ENCODE measurements around the gene TET1. TPM values are rescaled to one million over a fixed set of nuclear protein-coding genes. Genes with fewer than 3 reads are reported as not detected.
A peak's percentile ranks its signal among the peaks of the same experiment; 100 is the strongest.

TET1 gene
- total and polyA plus RNA-seq, 9 of the 15 experiments (the other 6 are each of a cell fraction or from before 2014, with no cell fraction given): 2.6 to 21.3 (median 11.6) TPM

DNA sequence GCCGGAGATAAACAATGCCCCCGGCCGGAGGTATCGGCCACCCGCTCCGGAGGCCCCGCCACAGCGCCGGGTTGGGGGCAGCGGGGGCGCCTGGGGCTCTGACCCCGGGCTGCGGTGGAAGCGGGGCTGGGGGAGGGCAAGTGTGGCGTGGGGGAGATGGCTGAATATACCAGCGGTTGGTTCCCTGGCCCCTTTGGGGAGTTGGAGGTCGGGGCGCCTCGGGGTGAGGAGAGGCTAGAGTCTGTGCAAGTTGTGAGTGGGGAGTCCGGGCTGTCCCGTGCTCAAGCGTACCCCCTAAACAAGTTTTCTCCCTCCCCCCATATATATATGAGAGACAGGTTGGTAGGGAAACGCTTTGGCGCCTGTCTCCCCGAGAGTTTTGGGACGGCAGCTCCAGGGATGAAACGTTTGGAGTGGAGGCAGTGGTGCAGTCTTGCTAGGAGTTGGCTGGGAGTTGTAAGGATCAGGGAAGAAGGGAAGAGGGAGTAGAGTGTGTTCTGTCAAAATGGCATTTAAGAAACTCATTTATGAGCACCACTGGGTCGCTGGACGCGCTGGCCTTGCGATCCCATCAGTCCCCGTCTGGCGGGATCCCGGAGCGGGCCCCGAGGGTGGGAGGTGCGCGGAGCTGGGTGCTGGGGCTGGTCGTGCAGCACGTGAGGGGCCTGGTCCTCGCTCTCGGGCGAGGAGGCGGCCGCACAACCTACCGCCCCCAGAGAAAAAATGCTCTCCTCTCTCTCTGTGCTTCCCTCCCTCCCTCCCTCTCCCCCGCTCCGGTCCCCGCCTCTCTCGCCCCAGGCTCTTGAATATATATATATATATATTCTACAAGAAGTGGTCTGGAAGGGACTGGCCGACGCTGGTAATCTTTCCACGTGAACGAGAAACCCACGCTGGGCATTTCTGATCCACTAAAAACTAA lies 1.1 kb downstream of the TET1 start:
- in situ Hi-C loops (cut with MboI): no loop called here
- no TSS peak for BruUV-seq (replicated peaks)
- Histone ChIP-seq H4K20me1 (replicated peaks; ENCODE audit: control insufficient read depth, insufficient read depth, low read length) (no peaks in the 10 kb centered on the region), H3K9ac (ENCODE audit: insufficient read depth in 1 of 2, low read depth in 2 of 2, low read length in 2 of 2) (peak overlapping the region; percentile 90 to 96), H3K4me1 (replicated peaks in 1 of 2; ENCODE audit: control insufficient read depth in 2 of 2, insufficient read depth in 2 of 2, low read length in 2 of 2) (peaks cover 22 to 26% of the 10 kb centered on the region in 2 experiments), H3K9me1 (ENCODE audit: control insufficient read depth, insufficient read depth, low read length) (no peaks in the 10 kb centered on the region), H2AFZ (ENCODE audit: low read depth, low read length) (peak overlapping the region; percentile 86), H3K4me2 (ENCODE audit: insufficient read depth, low read length) (peak overlapping the region; percentile 99), H3K27me3 (ENCODE audit: control insufficient read depth in 2 of 2, insufficient read depth in 2 of 2, low read length in 2 of 2) (no peaks in the 10 kb centered on the region), H3K4me3 (peak overlapping the region; percentile 88), H3K36me3 (ENCODE audit: control insufficient read depth, insufficient read depth, low read length) (peaks cover 6% of the 10 kb centered on the region; the same call in 2 of the 3 replicates), H3K79me2 (ENCODE audit: control insufficient read depth, insufficient read depth, low read length) (peaks cover 60% of the 10 kb centered on the region), H3K27ac (ENCODE audit: extremely low read depth, low read depth, low read length) (peak overlapping the region; percentile 95), H3K9me3 (replicated peaks; ENCODE audit: control insufficient read depth, insufficient read depth, low read depth, low read length) (no peaks in the 10 kb centered on the region)
- no peak for FAIRE-seq
- ATAC-seq: peak; percentile 76
- POLR2A ChIA-PET: interaction anchor here (0.8 to 3.4 kb wide), 9 partner anchors 13 to 139 kb away, joined by 3 to 25 read pairs (median 4); partner anchors contain the start of gene SLC25A16
- CTCF ChIA-PET (ENCODE audit: low intra/inter-chr PET ratio): no interaction called here
- WGBS (ENCODE audit: insufficient coverage, low coverage, missing lambda C conversion rate): 1% methylated on average over 49 of the region's 55 CpGs
- DNase-seq (ENCODE audit: extremely low read depth in 1 of 4, low spot score in 3 of 4): peak; percentile 82 to 86 (median 84)
- intact Hi-C loops (cut with micrococcal nuclease): loop anchor here (1.0 to 5.0 kb wide), 2 partner anchors 39 to 154 kb away; partner anchors contain the start of gene RUFY2
- TF ChIP-seq ETS2 (tag; IDR thresholded peaks at IDR 0.05; ENCODE audit: borderline replicate concordance, poor library complexity, severe bottlenecking) (no peak), ZNF764 (CRISPR knock-in tag; IDR thresholded peaks at IDR 0.05; ENCODE audit: low read depth) (no peak), KDM5B (IDR thresholded peaks at IDR 0.05; ENCODE audit: insufficient replicate concordance, low read depth, low read length) (peak; percentile 14), ZNF263 (CRISPR knock-in tag; IDR thresholded peaks at IDR 0.05; ENCODE audit: borderline replicate concordance) (no peak), RFX1 (IDR thresholded peaks at IDR 0.05) (no peak), CBX3 (IDR thresholded peaks at IDR 0.05; ENCODE audit: borderline replicate concordance in 1 of 2, low read length in 2 of 2) (no peak), NFRKB (IDR thresholded peaks at IDR 0.05; ENCODE audit: low read depth) (peak; percentile 9; the same call in 1 of the 2 replicates), BHLHE40 (IDR thresholded peaks at IDR 0.05; ENCODE audit: low read length) (peak; percentile 96), YBX1 (IDR thresholded peaks at IDR 0.05) (no peak), ZKSCAN8 (CRISPR knock-in tag; IDR thresholded peaks at IDR 0.05) (no peak), TAF9B (IDR thresholded peaks at IDR 0.05; ENCODE audit: partially characterized antibody) (no peak), CXXC5 (CRISPR knock-in tag; IDR thresholded peaks at IDR 0.05) (peak; percentile 72), PHF8 (IDR thresholded peaks at IDR 0.05; ENCODE audit: borderline replicate concordance, low read length) (peak; percentile 3; the same call in 1 of the 2 replicates)
- TF ChIP-seq, protein P1, sequence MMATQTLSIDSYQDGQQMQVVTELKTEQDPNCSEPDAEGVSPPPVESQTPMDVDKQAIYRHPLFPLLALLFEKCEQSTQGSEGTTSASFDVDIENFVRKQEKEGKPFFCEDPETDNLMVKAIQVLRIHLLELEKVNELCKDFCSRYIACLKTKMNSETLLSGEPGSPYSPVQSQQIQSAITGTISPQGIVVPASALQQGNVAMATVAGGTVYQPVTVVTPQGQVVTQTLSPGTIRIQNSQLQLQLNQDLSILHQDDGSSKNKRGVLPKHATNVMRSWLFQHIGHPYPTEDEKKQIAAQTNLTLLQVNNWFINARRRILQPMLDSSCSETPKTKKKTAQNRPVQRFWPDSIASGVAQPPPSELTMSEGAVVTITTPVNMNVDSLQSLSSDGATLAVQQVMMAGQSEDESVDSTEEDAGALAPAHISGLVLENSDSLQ (IDR thresholded peaks at IDR 0.05): 0 out of 2 replicates have a peak, but pooled peaks have one; percentile 9
- TF ChIP-seq, protein P2, sequence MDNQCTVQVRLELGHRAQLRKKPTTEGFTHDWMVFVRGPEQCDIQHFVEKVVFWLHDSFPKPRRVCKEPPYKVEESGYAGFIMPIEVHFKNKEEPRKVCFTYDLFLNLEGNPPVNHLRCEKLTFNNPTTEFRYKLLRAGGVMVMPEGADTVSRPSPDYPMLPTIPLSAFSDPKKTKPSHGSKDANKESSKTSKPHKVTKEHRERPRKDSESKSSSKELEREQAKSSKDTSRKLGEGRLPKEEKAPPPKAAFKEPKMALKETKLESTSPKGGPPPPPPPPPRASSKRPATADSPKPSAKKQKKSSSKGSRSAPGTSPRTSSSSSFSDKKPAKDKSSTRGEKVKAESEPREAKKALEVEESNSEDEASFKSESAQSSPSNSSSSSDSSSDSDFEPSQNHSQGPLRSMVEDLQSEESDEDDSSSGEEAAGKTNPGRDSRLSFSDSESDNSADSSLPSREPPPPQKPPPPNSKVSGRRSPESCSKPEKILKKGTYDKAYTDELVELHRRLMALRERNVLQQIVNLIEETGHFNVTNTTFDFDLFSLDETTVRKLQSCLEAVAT (IDR thresholded peaks at IDR 0.05): peak; percentile 72 to 88; a peak in 3 of 4 replicates
- TF ChIP-seq, protein P3, sequence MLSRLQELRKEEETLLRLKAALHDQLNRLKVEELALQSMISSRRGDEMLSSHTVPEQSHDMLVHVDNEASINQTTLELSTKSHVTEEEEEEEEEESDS (CRISPR knock-in tag; IDR thresholded peaks at IDR 0.05): no peak
- TF ChIP-seq, protein P4, sequence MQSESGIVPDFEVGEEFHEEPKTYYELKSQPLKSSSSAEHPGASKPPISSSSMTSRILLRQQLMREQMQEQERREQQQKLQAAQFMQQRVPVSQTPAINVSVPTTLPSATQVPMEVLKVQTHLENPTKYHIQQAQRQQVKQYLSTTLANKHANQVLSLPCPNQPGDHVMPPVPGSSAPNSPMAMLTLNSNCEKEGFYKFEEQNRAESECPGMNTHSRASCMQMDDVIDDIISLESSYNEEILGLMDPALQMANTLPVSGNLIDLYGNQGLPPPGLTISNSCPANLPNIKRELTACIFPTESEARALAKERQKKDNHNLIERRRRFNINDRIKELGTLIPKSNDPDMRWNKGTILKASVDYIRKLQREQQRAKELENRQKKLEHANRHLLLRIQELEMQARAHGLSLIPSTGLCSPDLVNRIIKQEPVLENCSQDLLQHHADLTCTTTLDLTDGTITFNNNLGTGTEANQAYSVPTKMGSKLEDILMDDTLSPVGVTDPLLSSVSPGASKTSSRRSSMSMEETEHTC (IDR thresholded peaks at IDR 0.05): peak; percentile 70

All from K562 (cell line).